ENCODE data around the gene PUSL1. TPM values are rescaled to one million over a fixed set of nuclear protein-coding genes. Genes with fewer than 3 reads are reported as not detected.

The PUSL1 gene
- total RNA-seq, 1 donor from 2014 or later: 45.5 TPM

DNA sequence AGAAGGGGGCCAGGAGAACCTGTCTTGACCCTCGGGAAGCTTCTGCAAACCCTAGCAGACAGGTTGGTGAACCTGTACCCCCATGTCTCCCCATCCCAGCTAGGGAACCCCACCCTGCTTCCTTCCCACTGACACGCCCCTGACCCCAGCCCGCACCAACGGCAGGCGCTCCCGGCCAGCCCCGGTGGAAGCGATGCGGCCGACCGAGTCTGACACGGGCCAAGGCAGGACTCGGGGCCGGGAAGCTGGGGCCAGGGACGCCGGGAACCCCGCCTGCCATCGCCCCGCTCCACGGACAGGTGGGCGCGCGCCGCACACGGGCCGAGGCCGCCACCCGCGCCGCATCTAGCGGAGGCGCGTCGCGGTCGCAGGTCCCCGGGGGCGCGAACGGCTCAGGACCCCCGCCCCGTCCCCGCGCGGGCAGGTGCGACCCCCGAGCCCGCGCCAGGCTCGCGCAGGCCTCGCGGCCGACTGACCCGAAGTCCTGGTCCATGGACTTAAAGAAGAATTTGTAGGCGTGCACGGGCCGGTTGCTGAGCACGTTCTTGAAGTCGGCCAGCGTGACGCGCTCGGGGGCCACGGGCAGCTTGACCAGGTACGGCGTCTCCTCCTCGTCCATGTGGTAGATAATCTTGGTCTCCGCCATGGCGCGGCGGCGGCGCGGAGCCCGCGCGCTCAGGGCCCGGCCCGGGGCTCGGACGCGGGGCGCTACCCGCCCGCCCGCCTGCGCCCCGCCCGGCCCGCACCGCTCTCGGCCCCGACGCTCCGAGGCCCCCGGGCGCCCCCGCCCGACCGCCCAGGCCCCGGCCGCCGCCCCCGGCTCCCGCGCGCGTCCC, 40.2 kb downstream of the PUSL1 start:
- no peak for TF ChIP-seq CTCF (IDR thresholded peaks at IDR 0.05; ENCODE audit: partially characterized antibody, unreplicated experiment)
- peaks cover 12% of the 10 kb centered on the region for H3K27me3 Mint-ChIP-seq (ENCODE audit: unreplicated experiment)
- peak overlapping the region; percentile 82 for H3K4me3 Mint-ChIP-seq (ENCODE audit: unreplicated experiment)
- peak overlapping the region; percentile 28 for H3K27ac Mint-ChIP-seq (ENCODE audit: unreplicated experiment)
- no peaks in the 10 kb centered on the region for H3K36me3 Mint-ChIP-seq (ENCODE audit: unreplicated experiment)
- H3K9me3 Mint-ChIP-seq (ENCODE audit: unreplicated experiment): peaks cover 3% of the 10 kb centered on the region
- H3K4me1 Mint-ChIP-seq (ENCODE audit: low read depth, unreplicated experiment): peaks cover 16% of the 10 kb centered on the region
- no peak for DNase-seq

DNA sequence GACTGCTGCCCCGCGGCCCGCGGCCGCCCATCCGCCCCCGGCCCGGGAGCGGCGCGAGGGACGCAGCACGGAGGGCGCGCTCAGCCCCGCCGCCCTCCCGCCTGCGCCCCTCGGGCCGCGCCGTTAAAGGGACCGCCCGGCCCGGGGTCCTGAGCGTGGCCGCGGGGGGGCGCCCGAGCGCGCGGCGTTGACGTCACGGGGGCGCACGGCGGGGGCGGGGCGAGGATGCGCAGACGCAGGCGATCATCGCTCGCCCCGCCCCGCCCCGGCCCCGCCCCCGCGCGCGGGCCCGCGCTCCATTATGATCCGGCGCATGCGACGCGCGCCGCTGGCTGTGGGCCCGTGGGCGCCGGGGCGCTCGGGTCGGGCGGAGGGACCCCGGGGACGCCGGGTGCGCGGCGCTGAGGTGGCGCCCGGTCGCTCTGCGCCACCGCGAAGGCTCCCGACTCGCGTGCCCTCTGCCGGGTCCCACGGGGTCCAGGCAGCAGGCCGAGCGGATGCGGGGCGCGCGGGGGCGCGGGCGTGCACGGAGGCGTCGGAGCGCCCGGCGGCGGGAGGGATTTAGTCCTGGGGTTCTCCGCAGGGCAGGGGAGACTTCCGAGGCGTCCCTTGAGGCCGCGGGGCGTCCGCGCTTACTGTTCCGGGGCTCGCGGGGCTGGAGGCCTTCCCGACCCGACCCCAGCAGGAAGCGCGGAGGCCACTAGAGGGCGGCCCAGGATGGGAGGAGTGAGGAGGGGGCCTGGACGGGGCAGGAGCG, 41.0 kb downstream of the PUSL1 start, which contains the start of gene DVL1:
DVL1 (minus strand) TSS at position 163 of the 757 bp plus-strand sequence. CDS start 353 bp downstream, outside the sequence.
- Mint-ChIP-seq H3K4me3 (ENCODE audit: unreplicated experiment) (peak within 1 kb of the TSS; percentile 82), H3K27ac (ENCODE audit: unreplicated experiment) (peak within 1 kb of the TSS; percentile 28), H3K36me3 (ENCODE audit: unreplicated experiment) (no peaks in the 10 kb centered on the region), H3K27me3 (ENCODE audit: unreplicated experiment) (peaks cover 12% of the 10 kb centered on the region), H3K9me3 (ENCODE audit: unreplicated experiment) (peaks cover 3% of the 10 kb centered on the region), H3K4me1 (ENCODE audit: low read depth, unreplicated experiment) (peaks cover 16% of the 10 kb centered on the region)
- DNase-seq: peak; percentile 89
- peak; percentile 57 for TF ChIP-seq CTCF (IDR thresholded peaks at IDR 0.05; ENCODE audit: partially characterized antibody, unreplicated experiment)

DNA sequence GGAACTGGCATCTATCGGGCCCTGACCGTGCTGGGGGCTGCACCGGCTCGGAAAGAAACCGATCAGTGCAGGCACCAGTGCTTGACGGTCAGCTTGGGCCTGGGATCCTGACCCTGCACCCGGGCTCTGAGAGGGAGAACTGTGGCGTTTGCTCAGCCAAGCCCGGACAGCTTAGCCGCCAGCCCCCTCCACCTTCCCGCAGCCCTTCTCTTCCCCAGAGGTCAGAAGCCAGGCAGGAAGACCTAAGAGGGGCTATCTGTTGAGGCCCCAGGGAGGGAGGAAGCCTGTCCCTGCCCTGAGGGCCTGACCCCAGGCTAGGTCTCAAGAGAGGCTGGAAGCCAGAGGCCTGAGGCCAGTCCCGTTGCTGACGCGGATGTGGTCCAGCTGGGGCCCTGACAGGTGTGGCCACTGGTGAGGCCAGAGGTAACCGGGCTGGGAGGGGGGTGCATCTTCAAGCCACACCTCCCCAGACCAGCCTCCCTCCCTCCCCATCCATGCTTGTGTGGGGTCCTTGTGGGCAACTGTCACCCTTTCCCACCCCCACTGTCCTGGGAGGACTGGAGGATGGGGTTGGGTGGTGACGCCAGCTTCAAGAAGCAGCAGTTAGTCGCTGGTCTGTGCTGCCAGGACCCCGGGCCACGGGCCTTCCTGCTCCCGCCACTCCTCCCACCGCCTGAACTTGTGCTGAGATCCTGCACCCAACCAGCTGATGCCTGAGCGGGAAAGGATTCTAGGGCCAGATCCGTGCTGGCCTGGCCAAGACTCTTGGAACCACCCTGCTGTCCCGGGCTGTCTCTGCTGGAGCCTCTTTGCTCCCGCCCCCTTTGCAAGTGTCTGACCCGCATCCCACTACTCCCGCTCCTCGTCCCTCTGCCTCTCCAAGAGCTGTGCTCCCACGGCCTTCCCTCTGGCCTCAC, 43.4 kb downstream of the PUSL1 start:
- TF ChIP-seq CTCF (IDR thresholded peaks at IDR 0.05; ENCODE audit: partially characterized antibody, unreplicated experiment): no peak

DNA sequence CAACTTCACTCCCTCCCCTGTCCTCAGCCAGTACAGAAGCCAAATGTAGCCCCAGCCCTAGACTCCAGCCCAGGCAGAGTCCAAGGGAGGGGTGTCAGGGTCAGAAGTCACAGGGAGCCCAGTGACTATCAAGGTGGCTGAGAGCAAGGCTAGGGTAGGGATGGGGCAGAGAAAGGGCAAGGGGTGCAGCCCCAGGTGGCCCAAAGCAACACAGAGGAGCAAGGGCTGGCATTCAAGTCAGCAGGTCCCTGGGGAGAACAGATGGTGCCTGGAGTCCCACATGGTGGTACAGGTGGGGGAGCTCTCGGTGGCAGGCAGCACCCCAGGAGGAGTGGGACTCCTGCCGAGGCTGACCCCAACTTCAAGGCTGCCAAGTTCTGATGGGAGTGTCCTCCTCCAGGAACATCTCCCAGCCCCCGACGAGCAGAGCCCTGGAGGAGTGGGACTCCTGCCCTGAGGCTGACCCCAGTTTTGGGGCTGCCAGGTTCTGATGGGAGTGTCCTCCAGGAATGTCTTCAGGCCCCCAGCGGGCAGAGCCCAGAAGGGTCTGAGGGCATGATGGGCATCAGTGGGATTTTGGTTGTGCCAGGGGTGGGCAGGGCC, 44.5 kb downstream of the PUSL1 start:
- no peak for TF ChIP-seq CTCF (IDR thresholded peaks at IDR 0.05; ENCODE audit: partially characterized antibody, unreplicated experiment)
- Mint-ChIP-seq H3K27me3 (ENCODE audit: unreplicated experiment) (peaks cover 12% of the 10 kb centered on the region), H3K4me3 (ENCODE audit: unreplicated experiment) (peak overlapping the region; percentile 63), H3K27ac (ENCODE audit: unreplicated experiment) (no peak overlapping the region), H3K4me1 (ENCODE audit: low read depth, unreplicated experiment) (peaks cover 9% of the 10 kb centered on the region), H3K36me3 (ENCODE audit: unreplicated experiment) (no peaks in the 10 kb centered on the region), H3K9me3 (ENCODE audit: unreplicated experiment) (peaks cover 3% of the 10 kb centered on the region)
- DNase-seq: peak; percentile 20

More for the DNA sequence above, 43.4 kb downstream of the PUSL1 start:
- peak overlapping the region; percentile 75 for H3K27ac Mint-ChIP-seq (ENCODE audit: unreplicated experiment)
- peaks cover 3% of the 10 kb centered on the region for H3K9me3 Mint-ChIP-seq (ENCODE audit: unreplicated experiment)
- peaks cover 15% of the 10 kb centered on the region for H3K4me1 Mint-ChIP-seq (ENCODE audit: low read depth, unreplicated experiment)
- peak; percentile 64 for DNase-seq
- H3K27me3 Mint-ChIP-seq (ENCODE audit: unreplicated experiment): peaks cover 11% of the 10 kb centered on the region
- H3K4me3 Mint-ChIP-seq (ENCODE audit: unreplicated experiment): peak overlapping the region; percentile 81
- no peaks in the 10 kb centered on the region for H3K36me3 Mint-ChIP-seq (ENCODE audit: unreplicated experiment)

All from glutamatergic neuron (in vitro differentiated cells).